Kidney glomerular epithelial cell (primary cell): ENCODE data around the gene APOL4.
A peak's percentile ranks its signal among the peaks of the same experiment; 100 is the strongest.
"Not testable (repeated sequence)": the region's sequence is repeated elsewhere in the genome, so short reads cannot be mapped to it uniquely, and the experiment has no call there.

ENCODE experiments used
- DNase-seq: peaks from one replicate; lab custom pipeline; 2025; lab: John Stamatoyannopoulos, UW

Gene APOL4

DNA sequence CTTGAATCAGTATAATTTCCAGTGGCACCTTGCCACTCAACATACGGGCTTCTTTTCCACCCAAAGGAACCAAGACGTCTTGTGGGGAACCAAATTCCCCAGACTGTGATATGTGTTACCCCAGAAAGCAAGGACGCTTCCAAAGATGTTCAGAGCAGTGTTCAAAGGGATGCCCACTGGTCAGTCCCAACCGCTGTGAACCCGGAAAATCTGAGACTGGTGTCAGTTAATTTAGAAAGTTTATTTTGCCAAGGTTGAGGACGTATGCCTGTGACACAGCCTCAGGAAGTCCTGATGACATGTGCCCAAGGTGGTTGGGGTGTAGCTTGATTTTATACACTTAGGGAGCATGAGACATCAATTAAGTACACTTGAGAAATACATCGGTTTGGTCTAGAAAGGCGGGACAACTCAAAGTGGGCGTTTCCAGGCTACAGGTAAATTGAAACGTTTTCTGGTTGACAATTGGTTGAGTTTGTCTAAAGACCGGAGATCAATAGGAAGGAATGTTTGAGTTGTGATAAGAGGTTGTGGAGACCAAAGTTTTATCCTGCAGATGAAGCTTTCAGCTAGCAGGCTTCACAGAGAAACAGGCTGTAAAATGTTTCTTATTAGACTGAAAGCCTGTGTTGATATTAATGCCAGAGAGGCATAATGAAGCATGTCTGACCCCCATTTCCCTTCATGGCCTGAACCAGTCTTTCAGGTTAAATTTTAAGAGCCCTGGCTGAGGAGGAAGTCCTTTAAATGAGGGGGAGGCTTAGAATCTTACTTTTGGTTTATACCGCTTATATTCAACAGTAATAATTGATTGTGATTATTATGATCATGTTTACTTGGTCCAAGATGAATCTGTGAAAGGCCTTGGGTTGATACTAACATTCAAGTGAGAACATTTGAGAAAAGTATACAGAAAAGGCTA is 47.8 kb downstream of the APOL4 start:
- DNase-seq, result no peak

DNA sequence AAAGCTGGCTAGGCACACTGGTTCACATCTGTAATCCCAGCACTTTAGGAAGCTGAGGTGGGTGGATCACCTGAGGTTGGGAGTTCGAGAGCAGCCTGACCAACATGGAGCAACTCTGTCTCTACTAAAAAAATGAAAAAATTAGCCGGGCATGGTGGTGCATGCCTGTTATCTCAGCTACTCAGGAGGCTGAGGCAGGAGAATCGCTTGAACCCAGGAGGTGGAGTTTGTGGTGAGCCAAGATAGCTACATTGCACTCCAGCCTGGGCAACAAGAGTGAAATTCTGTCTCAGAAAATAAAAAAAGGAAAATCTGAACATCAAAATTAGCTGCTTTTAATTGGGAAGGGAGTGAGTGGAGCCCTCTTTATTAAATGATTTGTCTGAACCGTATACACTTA is 48.8 kb downstream of the APOL4 start:
- not testable (repeated sequence) for DNase-seq

DNA sequence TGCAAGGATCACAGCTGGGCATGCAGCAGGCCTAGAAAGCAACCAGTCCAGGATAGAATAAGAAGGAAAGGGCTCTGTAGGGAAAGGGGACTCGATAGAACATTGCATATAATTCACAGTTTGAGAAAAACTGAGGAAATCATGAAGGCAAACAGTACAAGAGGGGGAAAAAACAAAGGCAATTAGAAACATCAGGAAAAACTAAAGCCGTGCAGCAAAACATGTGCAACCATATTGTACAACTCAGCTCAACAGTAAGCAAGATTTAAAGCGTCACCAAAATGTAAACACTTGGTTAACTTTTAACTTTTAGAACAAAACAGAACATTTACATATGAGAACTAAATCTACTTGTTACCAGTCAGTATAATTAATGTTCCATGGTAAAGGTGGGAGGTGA is 49.5 kb downstream of the APOL4 start:
- no peak for DNase-seq

DNA sequence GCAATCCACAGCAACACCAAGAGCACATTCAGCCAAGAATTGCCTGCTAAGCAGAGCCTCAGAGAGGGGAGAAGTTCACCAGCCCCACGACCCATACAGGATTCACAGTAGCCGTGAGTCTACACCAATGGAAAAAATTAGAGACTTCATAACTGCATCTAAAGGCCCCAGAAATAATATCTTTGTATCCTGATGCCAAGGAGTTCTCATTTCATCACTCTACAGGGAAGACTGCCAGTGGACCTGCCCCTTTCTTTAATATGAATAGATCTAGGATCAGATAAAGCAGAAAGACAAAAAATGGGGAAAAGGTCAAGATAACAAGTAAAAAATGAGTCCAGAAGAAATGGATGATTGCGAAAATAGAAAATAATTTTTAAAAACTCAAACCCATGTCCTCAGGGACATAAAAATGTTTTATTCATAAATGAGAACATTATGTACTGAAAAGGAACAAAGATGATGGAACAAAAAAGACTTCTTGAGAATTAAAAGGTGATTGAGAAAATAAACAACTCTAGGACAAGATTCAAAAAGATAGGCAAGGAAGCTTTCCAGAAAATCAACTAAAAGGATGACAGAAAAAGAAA is 50.5 kb downstream of the APOL4 start:
- no peak for DNase-seq

DNA sequence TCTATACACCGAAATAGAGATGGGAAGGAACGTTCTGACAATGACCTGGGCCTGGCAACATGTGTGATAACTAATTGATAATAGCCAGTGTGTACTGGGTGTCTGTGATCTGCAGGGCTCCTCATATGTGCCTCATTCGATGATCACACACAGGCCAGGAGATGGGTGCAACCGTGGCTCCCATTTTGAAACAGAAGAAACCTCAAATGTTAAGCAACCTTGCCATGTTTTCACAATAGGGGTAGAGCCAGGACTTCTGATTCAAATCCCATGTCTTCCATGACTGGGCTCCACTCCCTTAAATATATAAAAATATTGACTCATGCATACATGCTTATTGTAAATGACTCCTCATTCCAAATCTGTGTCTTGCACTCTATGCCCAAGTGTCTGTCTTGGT is 52.2 kb downstream of the APOL4 start:
- no peak for DNase-seq

DNA sequence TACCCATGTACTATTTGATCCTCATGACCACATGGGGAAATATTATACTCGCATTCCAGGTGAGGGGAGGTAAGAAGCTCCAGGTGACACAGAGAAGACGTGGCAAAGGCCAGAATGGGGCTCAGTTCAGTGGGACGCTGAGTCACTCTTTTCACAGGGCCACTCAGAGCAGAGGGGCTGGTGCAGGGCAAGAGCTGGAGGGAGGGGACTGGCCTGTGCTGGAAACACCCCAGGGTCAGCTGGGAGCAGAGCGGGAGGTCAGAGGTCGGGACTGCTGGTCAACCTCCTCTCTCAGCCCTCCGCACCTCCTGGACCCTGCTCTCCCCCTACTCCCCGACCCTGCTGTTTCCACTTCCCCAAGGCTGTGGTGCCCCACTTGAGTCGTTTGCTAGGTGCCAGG is 53.2 kb downstream of the APOL4 start:
- DNase-seq, result no peak

DNA sequence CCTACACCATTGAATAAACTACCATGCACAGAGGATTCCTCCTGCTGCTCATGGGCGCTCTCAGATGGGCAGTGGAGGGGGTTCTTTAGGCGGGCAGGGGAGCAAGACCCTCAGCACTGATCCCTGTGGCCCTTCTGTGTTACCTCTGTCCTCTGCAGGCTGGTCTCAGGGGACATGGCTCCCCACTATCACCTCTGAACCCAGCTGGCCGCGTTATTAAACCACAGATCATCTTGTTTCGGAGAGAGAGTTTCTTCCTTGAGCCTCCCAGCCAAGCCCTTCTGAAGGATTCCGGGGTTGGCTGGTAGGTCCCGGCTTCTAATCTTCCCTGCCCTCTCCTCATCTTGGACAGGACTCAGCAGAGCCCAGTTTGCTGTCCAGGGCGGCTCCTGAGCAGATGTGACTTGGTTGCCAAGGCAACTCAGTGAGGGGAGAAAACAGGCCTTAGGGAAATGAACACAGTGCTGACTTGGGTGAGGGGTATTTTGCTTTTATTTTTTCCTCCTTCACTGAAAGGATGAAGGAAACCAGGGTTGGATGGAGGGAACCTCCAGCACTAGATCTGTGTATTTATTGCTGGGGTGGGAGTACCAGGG is 54.3 kb downstream of the APOL4 start:
- no peak for DNase-seq

DNA sequence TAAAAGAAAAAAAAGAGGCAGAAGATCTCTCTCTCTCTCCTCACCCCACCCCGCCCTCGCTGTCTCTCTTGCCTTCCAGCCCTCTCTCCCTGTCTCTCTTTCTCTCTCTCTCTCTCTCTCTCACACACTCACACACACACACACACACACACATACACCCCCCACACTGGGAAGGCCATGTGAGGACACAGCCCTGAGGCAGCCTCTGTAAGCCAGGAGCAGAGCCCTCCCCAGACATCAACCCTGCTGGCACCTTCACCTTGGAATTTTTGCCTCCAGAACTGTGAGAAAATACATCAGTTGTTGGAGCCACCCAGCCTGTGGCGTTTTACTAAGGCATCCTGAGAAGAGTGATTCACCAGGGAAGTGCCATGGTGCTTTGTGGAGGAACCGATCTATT is 55.7 kb downstream of the APOL4 start:
- no peak for DNase-seq

DNA sequence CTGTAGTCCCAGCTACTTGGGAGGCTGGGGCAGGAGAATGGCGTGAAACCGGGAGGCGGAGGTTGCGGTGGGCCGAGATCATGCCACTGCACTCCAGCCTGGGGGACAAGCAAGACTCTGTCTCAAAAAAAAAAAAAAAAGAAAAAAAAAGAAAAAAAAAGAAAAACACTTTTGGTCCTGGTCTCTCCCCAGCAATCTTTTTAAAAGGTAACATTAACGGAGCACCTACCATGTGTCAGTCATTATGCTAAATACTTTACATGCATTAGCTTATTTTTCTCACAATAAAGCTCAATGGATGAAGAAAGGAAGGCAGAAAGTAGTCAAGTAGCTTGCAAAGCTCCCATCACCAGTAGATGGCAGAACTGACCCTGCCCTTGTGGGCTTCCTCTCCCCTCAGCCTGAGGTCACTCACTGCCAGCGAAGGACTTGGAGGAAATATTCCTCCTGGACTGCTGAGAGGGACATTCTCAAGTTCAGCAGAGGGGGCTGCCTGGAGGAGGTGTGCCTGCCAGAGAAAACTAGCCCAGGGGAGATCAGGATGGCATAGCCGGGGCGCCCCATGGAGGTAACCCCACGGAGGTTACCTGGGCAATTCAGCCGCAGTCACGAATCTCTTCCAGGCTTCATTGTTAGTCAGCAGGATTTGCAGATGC is 56.6 kb downstream of the APOL4 start:
- DNase-seq, result peak; percentile 33

DNA sequence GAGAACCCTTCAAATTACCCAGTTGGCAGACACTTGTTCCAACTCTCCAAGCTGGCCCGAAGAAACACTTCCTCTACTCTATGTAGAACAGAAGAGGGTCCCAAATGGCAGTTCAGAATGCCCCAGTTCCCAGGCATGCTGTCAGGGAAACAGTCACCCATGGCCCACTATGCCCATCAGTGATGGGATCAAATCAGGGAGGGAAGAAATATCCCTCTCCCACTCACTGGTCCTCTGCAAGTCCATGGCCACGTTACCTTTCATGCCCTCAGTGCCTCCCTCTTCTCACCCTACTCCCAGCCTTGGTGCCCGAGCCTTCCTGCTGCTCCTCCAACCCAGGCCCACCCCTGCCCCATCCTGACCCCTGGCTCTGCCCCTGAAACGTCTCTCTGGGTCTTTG is 57.7 kb downstream of the APOL4 start:
- DNase-seq, result no peak

DNA sequence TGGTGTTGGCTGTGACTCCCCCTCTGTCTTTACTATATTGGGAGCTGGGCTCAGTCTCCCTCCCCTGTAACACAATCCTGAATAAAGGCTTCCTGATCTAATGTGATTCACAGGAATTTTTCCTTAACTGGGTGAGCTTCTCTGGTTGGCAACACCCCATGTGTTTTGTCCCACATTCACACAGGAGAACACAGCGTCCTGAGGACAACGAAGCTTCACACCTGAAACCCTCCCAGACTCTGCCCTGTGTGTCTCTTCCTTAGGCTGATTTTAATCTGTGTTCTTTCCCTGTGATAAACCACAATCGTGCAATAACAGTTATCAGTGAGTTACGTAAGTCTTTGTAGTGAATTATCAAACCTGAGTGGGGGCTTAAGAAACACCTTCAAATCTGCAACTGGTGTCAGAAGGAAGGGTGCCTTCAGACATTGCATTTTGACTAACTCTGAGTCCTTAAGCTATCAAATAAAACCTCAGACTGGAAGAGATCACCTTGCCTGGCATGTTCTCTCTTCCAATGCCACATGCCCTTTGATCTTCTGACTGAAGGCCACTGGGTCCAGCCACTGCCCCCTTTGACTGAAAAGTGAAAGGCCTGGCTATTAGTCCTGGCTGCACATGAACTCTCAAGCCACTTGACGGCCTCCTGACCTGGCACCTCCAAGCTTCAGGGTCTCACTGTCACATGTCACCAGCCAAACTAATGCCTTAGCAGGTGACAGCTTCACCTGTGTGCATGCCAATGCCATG is 58.4 kb downstream of the APOL4 start:
- DNase-seq, result no peak

DNA sequence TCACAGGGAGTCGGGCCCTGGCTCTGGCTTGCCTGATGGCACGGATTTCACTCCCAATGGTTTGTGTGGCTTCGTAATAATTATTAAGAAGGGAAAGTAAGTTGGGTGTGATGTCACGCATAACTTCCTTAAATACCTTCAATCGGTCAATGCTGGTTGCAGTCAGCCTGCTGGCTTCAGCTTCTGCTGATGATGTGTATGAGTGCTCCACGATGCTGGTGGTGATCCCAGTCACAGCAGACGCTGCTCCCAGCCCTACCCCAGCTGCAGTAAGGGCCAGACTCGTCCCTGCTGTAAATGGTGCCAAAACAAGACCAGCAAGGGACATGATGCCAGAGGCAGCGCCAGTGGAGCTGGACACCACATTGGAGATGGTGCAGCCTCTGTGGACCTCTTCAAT is 60.1 kb downstream of the APOL4 start:
- no peak for DNase-seq
